ENCODE results near the gene PBX1.

DNA sequence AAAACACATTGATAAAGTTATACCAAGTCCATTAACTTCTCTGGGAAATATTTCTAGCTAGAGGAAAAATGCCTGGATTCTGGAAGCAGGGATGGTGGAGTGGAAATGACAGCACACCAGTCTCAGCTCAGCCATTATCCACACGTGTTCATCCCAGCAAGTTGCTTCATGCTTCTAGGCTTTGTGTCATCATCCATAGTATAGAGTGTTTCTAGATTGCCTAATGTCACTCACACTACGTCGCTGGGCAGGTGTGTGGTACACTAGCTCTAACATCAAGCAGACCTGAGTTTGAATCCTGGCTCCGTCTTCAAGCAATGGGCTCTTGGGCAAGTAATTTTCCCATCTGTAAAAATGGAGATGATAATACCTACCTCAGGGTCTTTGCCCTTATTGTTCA, 326.3 kb downstream of the PBX1 start:
- TF ChIP-seq, protein P1, sequence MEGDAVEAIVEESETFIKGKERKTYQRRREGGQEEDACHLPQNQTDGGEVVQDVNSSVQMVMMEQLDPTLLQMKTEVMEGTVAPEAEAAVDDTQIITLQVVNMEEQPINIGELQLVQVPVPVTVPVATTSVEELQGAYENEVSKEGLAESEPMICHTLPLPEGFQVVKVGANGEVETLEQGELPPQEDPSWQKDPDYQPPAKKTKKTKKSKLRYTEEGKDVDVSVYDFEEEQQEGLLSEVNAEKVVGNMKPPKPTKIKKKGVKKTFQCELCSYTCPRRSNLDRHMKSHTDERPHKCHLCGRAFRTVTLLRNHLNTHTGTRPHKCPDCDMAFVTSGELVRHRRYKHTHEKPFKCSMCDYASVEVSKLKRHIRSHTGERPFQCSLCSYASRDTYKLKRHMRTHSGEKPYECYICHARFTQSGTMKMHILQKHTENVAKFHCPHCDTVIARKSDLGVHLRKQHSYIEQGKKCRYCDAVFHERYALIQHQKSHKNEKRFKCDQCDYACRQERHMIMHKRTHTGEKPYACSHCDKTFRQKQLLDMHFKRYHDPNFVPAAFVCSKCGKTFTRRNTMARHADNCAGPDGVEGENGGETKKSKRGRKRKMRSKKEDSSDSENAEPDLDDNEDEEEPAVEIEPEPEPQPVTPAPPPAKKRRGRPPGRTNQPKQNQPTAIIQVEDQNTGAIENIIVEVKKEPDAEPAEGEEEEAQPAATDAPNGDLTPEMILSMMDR (optimal IDR thresholded peaks at IDR 0.05 in 1 of 3, IDR thresholded peaks at IDR 0.05 in 1 of 3, conservative IDR thresholded peaks at IDR 0.05 in 1 of 3; ENCODE audit: extremely low read depth in 1 of 3, insufficient read depth in 2 of 3, low read length in 3 of 3): no peak
- TF ChIP-seq EZH2 (IDR thresholded peaks at IDR 0.05; ENCODE audit: low read length): no peak
